ENCODE measurements around the gene ROPN1L.
"Not testable (repeated sequence)": the region's sequence is repeated elsewhere in the genome, so short reads cannot be mapped to it uniquely, and the experiment has no call there.

The ROPN1L gene

GRCh38 chr5:10503321-10503720, 61.6 kb downstream of the ROPN1L start:
- DNase-seq, result no peak

- no peak for DNase-seq
These were observed 62.5 kb downstream of the ROPN1L start for GRCh38 chr5:10503997-10504793.

DNA sequence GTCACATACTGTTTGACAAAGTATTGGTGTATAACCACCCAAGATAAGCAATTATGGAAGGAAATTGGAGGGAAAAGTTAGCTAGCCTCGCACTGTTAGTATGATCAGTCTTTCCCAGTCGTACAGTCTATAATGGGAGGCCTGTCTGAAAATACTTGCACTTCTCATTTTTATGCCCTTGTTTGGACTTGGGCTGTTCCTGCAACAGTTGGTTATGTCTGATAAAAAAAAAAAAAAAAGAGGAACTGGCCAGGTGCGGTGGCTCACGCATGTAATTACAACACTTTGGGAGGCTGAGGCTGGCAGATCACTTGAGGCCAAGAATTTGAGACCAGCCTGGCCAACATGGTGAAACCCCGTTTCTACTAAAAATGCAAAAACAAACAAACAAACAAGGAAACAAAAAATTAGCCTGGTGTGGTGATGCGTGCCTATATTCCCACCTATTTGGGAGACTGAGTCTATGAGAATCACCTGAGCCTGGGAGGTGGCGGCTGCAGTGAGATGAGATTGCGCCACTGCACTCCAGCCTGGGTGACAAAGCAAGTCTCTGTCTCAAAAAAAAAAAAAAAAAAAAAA, 63.9 kb downstream of the ROPN1L start:
- peak; percentile 43 for DNase-seq

GRCh38 chr5:10506535-10506934, 64.9 kb downstream of the ROPN1L start:
- no peak for DNase-seq

- no peak for DNase-seq
These were observed 66.0 kb downstream of the ROPN1L start for GRCh38 chr5:10507575-10508096.

DNA sequence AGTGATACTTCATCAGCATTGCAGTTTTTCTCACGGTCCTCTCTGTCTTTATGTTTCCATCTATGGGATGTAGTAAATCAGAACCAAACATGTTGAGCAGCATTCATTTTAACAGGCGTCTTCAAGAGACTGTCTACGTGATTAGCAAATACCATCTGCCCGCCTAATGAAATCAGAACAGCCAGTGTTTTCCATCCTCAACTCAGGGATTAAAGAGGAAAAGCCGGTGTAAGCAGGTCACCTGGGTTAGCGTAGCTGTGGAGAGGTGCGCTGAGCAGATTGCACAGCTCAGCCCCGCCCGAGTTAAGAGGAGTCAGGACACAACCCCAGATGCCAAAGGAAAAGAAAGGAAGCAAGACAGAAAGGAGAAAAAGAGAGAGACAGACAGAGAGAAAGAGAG, 67.9 kb downstream of the ROPN1L start:
- DNase-seq, result no peak

GRCh38 chr5:10511741-10512640, 70.3 kb downstream of the ROPN1L start:
- DNase-seq, result no peak

DNA sequence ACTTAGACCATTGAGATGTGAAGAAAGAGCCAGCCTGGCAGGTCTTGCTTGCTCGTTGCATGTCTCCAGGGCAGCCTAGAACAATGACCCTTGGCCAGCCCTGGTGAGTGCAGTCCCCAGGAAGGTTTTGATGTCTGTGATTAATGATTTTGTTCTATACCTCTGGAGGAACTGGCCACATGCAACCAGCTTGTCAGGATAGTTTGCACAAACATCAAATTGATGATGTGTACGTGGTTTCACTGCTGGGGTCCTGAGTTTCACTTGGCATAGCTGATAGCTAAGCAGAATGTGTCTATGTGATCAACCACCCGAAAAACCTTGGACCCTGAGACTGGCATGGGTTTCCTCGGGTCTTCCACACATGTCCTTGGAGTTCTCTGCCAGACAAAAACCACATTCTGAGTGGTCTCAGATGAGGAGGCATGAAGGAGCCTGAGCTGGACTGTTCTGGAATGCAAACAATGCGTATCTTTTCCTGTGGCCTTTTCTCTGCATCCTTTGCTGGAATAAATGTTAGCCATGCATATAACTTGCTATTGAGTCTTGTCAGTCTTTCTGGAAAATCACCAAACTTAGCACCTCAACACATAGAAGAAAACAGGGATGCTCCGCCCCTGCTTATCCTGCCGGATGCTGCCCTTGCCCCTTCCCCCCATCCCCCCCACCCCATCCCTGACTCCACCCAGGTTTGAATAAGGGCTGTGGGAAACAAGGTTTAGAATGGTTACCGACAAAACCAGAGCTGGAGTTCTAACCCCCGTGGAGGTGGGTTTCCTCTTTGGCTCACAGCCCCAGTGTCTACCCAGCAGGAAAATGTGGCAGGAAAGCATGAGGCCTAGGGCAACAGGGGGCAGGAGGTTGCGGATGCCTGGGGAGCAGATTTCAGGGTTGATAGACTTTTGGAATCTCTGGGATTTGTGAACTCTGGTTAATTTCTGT, 72.1 kb downstream of the ROPN1L start:
- DNase-seq, result no peak

DNA sequence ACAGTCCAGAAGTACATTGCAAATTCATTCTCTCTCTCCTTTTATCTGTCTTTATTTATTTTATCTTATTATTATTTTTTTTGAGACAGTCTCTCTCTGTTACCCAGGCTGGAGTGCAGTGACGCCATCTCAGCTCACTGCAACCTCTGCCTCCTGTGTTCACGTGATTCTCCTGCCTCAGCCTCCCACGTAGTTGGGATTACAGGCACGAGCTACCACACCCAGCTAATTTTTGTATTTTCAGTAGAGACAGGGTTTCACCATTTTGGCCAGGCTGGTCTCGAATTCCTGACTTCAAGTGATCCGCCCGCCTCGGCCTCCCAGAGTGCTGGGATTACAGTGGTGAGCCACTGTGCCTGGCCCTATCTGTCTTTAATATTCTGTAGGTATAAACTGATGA, 72.9 kb downstream of the ROPN1L start:
- not testable (repeated sequence) for DNase-seq
